IMR-90 (cell line): ENCODE results near the gene COL27A1. TPM values are rescaled to one million over a fixed set of nuclear protein-coding genes. Genes with fewer than 3 reads are reported as not detected.

Experiments used
- ATAC-seq: fragments of 200-7000 bp; cut with Tn5 transposase; 2 replicates; pipeline ENCODE4 v1.9.1; 2020; ENCODE audit warnings: low read depth, mild to moderate bottlenecking, moderate library complexity
- BruUV-seq: library from RNA; stranded (reverse); fragments of 400-500 nt; replicated peaks from 2 replicates; lab custom pipeline; 2021; lab: Mats Ljungman, UMichigan
- CTCF ChIA-PET: fragments of 300-600 bp; formaldehyde crosslinking; extraction: SDS; loops from one replicate; lab custom pipeline; 2021; ENCODE audit warnings: antibody characterized with exemption; lab: Yijun Ruan, JAX
- POLR2A ChIA-PET: fragments of 300-600 bp; sonication (Branson Sonifier 250); formaldehyde crosslinking; loops from one replicate; lab custom pipeline; 2022; ENCODE audit warnings: antibody characterized with exemption; ENCODE audit not compliant: unreplicated experiment; lab: Charles Lee
- DNase-seq: peaks from one replicate; pipeline ENCODE4 v3.0.0; 2013
- H2AFZ ChIP-seq: replicated peaks from 2 replicates; pipeline ENCODE3; 2013; ENCODE audit warnings: low read length, mild to moderate bottlenecking; ENCODE audit not compliant: poor library complexity
- H2AK5ac ChIP-seq: 2 replicates; pipeline ENCODE4 v1.6.1; 2013; ENCODE audit warnings: low read depth, low read length, inconsistent platforms
- H2AK9ac ChIP-seq: replicated peaks from 2 replicates; pipeline ENCODE3; 2013; ENCODE audit warnings: mild to moderate bottlenecking, low read depth, low read length, moderate library complexity; ENCODE audit not compliant: poor library complexity
- H2BK120ac ChIP-seq: 2 replicates; pipeline ENCODE4 v1.6.1; 2013; ENCODE audit warnings: low read depth, low read length, inconsistent platforms
- H2BK15ac ChIP-seq: 3 replicates; pipeline ENCODE4 v1.6.1; 2013; ENCODE audit warnings: low read depth, low read length, inconsistent platforms
- H2BK20ac ChIP-seq: 2 replicates; pipeline ENCODE4 v1.6.1; 2013; ENCODE audit warnings: low read depth, mild to moderate bottlenecking, inconsistent platforms, low read length, moderate library complexity
- H2BK5ac ChIP-seq: 2 replicates; pipeline ENCODE4 v1.6.1; 2013; ENCODE audit warnings: mild to moderate bottlenecking, low read depth, low read length, inconsistent platforms; ENCODE audit not compliant: poor library complexity, severe bottlenecking
- H3K14ac ChIP-seq: replicated peaks from 2 replicates; pipeline ENCODE4 v1.6.1; 2013; ENCODE audit warnings: low read depth, low read length, inconsistent platforms
- H3K18ac ChIP-seq: 2 replicates; pipeline ENCODE4 v1.6.1; 2013; ENCODE audit warnings: low read depth, low read length, control low read depth
- H3K23ac ChIP-seq: 2 replicates; pipeline ENCODE4 v1.6.1; 2013; ENCODE audit warnings: low read depth, low read length, inconsistent platforms
- H3K27ac ChIP-seq: 2 replicates; pipeline ENCODE4 v1.5.1; 2013; ENCODE audit warnings: mild to moderate bottlenecking, control low read depth, low read length; ENCODE audit not compliant: insufficient read depth
- H3K27me3 ChIP-seq: 2 replicates; pipeline ENCODE4 v1.6.1; 2013; ENCODE audit warnings: low read length; ENCODE audit not compliant: control insufficient read depth, insufficient read depth
- H3K36me3 ChIP-seq: 2 replicates; pipeline ENCODE4 v1.6.1; 2013; ENCODE audit warnings: low read length, mixed read lengths; ENCODE audit not compliant: control insufficient read depth, insufficient read depth
- H3K4ac ChIP-seq: 2 replicates; pipeline ENCODE4 v1.6.1; 2013; ENCODE audit warnings: low read depth, low read length, inconsistent platforms
- H3K4me1 ChIP-seq: 2 replicates; pipeline ENCODE4 v1.6.1; 2013; ENCODE audit warnings: low read length, mixed read lengths; ENCODE audit not compliant: control insufficient read depth, insufficient read depth
- H3K4me2 ChIP-seq: 2 replicates; pipeline ENCODE4 v1.6.1; 2013; ENCODE audit warnings: low read depth, mild to moderate bottlenecking, control low read depth, low read length, moderate library complexity
- H3K4me3 ChIP-seq: 2 replicates; pipeline ENCODE4 v1.5.1; 2013; ENCODE audit warnings: low read depth, mild to moderate bottlenecking, control low read depth, low read length, moderate library complexity; ENCODE audit not compliant: insufficient read depth
- H3K56ac ChIP-seq: 2 replicates; pipeline ENCODE4 v1.6.1; 2013; ENCODE audit warnings: low read length, inconsistent platforms; ENCODE audit not compliant: insufficient read depth; ENCODE audit errors: extremely low read depth
- H3K79me1 ChIP-seq, 2 experiments: 2 replicates each; pipeline ENCODE4 v1.6.1; 2013; ENCODE audit warnings: low read length in 2 of 2, inconsistent platforms in 1 of 2, low read depth in 1 of 2
- H3K9ac ChIP-seq: 2 replicates; pipeline ENCODE4 v1.6.1; 2013; ENCODE audit warnings: low read depth, low read length, control low read depth
- H3K9me1 ChIP-seq: 2 replicates; pipeline ENCODE4 v1.6.1; 2013; ENCODE audit warnings: low read length, inconsistent platforms; ENCODE audit not compliant: insufficient read depth
- H3K9me3 ChIP-seq: 2 replicates; pipeline ENCODE4 v1.6.1; 2013; ENCODE audit warnings: low read length; ENCODE audit not compliant: control insufficient read depth, insufficient read depth
- H4K20me1 ChIP-seq: 2 replicates; pipeline ENCODE4 v1.6.1; 2013; ENCODE audit warnings: low read length, inconsistent platforms; ENCODE audit not compliant: insufficient read depth
- H4K5ac ChIP-seq: 2 replicates; pipeline ENCODE4 v1.6.1; 2013; ENCODE audit warnings: mild to moderate bottlenecking, low read depth, low read length, control low read depth
- H4K8ac ChIP-seq, 2 experiments: 2 replicates each; pipeline ENCODE4 v1.6.1; 2013; ENCODE audit warnings: low read depth in 2 of 2, low read length in 2 of 2, control low read depth in 1 of 2, inconsistent platforms in 1 of 2
- H4K91ac ChIP-seq: 2 replicates; pipeline ENCODE4 v1.6.1; 2013; ENCODE audit warnings: low read depth, low read length, inconsistent platforms; ENCODE audit not compliant: insufficient read depth
- POLR2A ChIP-seq: IDR thresholded peaks from 2 replicates; pipeline ENCODE4 v1.6.1; 2012; ENCODE audit warnings: mild to moderate bottlenecking, low read depth, low read length
- RFX5 ChIP-seq: IDR thresholded peaks from 2 replicates; pipeline ENCODE4 v1.8.0; 2012; ENCODE audit warnings: low read depth, mild to moderate bottlenecking, low read length, moderate library complexity
- WGBS, 2 experiments: methylation state at CpG; one replicate each; pipeline versions ENCODE4 v1.1.5 to v1.1.7; 2013; ENCODE audit warnings: missing lambda C conversion rate in 2 of 2; ENCODE audit not compliant: insufficient read length in 1 of 2; ENCODE audit errors: extremely low coverage in 2 of 2; 5-methylcytosine and 5-hydroxymethylcytosine counted together
- dilution Hi-C: fragments of 300-500 bp; cut with HindIII; formaldehyde crosslinking; loops from one replicate; pipeline ENCODE4 v1.14.3; 2018; ENCODE audit warnings: low sequenced_read_pairs; ENCODE audit not compliant: unreplicated experiment
- in situ Hi-C: fragments of 300-500 bp; cut with MboI; formaldehyde crosslinking; loops from 3 replicates; pipeline ENCODE4 v1.14.3; 2019; ENCODE audit warnings: low sequenced_read_pairs, inconsistent platforms, mixed read lengths
- intact Hi-C: fragments of 100-400 bp; cut with micrococcal nuclease; formaldehyde crosslinking; loops from 2 replicates; pipeline ENCODE4 v1.10.0; 2022
- polyA plus RNA-seq, 3 experiments: library from polyadenylated mRNA; depleted of rRNA; stranded (reverse); fragments of >200 nt; gene quantifications; 2 replicates each; pipeline ENCODE4 v1.2.3, GENCODE V29; 2012; ENCODE audit warnings: low replicate concordance in 1 of 3
- total RNA-seq: library from RNA; depleted of rRNA; stranded (reverse); fragments of >200 nt; gene quantifications from 2 replicates; pipeline ENCODE4 v1.2.3, GENCODE V29; 2012

Gene COL27A1
- total and polyA plus RNA-seq, 2 of the 4 experiments (the other 2 are of a cell fraction), result 3.2 to 18.3 TPM

DNA sequence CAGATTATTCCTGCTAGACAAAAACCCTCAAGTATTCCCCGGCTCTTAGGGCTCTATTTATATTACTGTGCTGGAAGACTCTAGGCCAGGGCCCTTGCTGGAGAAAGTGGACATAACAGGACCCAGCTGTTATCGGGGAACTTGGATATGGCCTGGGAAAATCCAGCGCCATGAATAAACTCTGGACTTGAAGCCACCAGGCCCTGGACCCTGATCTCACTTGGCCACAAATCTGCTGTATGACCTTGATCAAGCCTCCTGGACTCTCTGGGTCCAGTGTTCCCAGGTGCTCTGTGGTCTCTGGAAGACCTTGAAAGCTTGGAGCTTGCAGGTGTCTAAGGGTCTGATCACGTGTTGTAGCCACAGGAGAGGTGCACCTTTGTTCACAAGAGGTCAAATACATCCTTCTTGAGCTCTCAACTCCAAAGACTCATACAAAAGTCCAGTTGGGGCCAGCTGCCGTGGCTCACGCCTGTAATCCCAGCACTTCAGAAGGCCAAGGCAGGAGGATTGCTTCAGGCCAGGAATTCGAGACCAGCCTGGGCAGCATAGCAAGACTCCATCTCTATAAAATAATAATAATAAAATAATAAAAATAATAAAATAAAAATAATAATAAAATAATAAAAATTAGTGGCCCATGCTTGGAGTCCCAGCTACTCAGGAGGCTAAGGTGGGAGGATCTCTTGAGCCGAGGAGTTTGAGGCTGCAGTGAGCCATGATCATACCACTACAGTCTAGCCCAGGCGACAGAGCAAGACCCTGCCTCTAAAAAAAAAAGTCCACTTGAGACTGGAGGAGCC lies 26.5 kb downstream of the COL27A1 start:
- H4K91ac ChIP-seq, result peak overlapping the region; percentile 93
- peak overlapping the region; percentile 26; the same call in 1 of the 2 replicates for H3K14ac ChIP-seq
- H3K79me1 ChIP-seq, result peaks cover 11 to 60% of the 10 kb centered on the region in 2 experiments
- peak overlapping the region; percentile 94 for H3K4ac ChIP-seq
- peak overlapping the region; percentile 70 for H3K18ac ChIP-seq
- no TSS peak for BruUV-seq
- H3K23ac ChIP-seq, result peak overlapping the region; percentile 83
- H2BK20ac ChIP-seq, result peak overlapping the region; percentile 50
- in situ Hi-C loops (no loop called here), dilution Hi-C loops (no loop called here), intact Hi-C loops (no loop called here)
- DNase-seq (peak; percentile 49), ATAC-seq (peak; percentile 57)
- peaks cover 44% of the 10 kb centered on the region for H3K9me1 ChIP-seq
- peak overlapping the region; percentile 47; the same call in 1 of the 2 replicates for H3K56ac ChIP-seq
- H3K9ac ChIP-seq, result no peak overlapping the region; the same call in 1 of the 2 replicates
- peak overlapping the region; percentile 89 for H2AFZ ChIP-seq
- peak overlapping the region; percentile 96; the same call in 2 of the 3 replicates for H2BK15ac ChIP-seq
- H3K4me3 ChIP-seq, result no peak overlapping the region
- H2BK5ac ChIP-seq, result peak overlapping the region; percentile 69
- H2AK9ac ChIP-seq, result peak overlapping the region; percentile 88
- no peaks in the 10 kb centered on the region for H3K27me3 ChIP-seq
- H2BK120ac ChIP-seq, result peak overlapping the region; percentile 97
- H4K8ac ChIP-seq, result peak overlapping the region; percentile 21 to 93
- peak overlapping the region; percentile 59 for H3K4me2 ChIP-seq
- peak overlapping the region; percentile 95 for H2AK5ac ChIP-seq
- H4K20me1 ChIP-seq, result peaks cover 4% of the 10 kb centered on the region
- peaks cover 7% of the 10 kb centered on the region; the same call in 1 of the 2 replicates for H3K36me3 ChIP-seq
- 0% methylated on average over 1 of the region's 9 CpGs; no CpG with 5 or more reads in 1 of the 2 experiments for WGBS, 2 experiments
- ChIA-PET CTCF (interaction anchor here (1.5 kb wide), 1 partner anchor 74 kb away, joined by 4 read pairs; no protein-coding TSS in a partner anchor), POLR2A (no interaction called here)
- H3K27ac ChIP-seq, result peak overlapping the region; percentile 88
- peak overlapping the region; percentile 62 for H4K5ac ChIP-seq
- peaks cover 41% of the 10 kb centered on the region for H3K4me1 ChIP-seq
- TF ChIP-seq POLR2A (no peak), RFX5 (no peak)
- H3K9me3 ChIP-seq, result no peaks in the 10 kb centered on the region
